Calu3 (cell line): Measurements from ENCODE around the gene DAPK2. TPM values are rescaled to one million over a fixed set of nuclear protein-coding genes. Genes with fewer than 3 reads are reported as not detected.

ENCODE experiments used
- BruUV-seq: library from RNA; stranded (reverse); fragments of 400-500 nt; replicated peaks from 2 replicates; lab custom pipeline; 2021; lab: Mats Ljungman, UMichigan
- CTCF ChIA-PET: fragments of 300-600 bp; sonication (Branson Sonifier 250); formaldehyde crosslinking; loops from one replicate; lab custom pipeline; 2022; ENCODE audit warnings: antibody characterized with exemption; lab: Charles Lee
- DNase-seq: peaks from one replicate; pipeline ENCODE4 v3.0.0; 2022
- H3K27ac Mint-ChIP-seq: one replicate; pipeline ENCODE4 v1.8.0; 2022; ENCODE audit warnings: mixed read lengths; ENCODE audit not compliant: unreplicated experiment
- H3K27me3 Mint-ChIP-seq: one replicate; pipeline ENCODE4 v1.8.0; 2022; ENCODE audit warnings: mixed read lengths; ENCODE audit not compliant: unreplicated experiment
- H3K36me3 Mint-ChIP-seq: one replicate; pipeline ENCODE4 v1.8.0; 2022; ENCODE audit warnings: mild to moderate bottlenecking, moderate library complexity, mixed read lengths; ENCODE audit not compliant: insufficient read depth, unreplicated experiment
- H3K4me1 Mint-ChIP-seq: one replicate; pipeline ENCODE4 v1.8.0; 2022; ENCODE audit warnings: mild to moderate bottlenecking, low read depth, mixed read lengths; ENCODE audit not compliant: unreplicated experiment
- H3K4me3 Mint-ChIP-seq: one replicate; pipeline ENCODE4 v1.8.0; 2022; ENCODE audit warnings: mild to moderate bottlenecking, low read depth, moderate library complexity, mixed read lengths; ENCODE audit not compliant: unreplicated experiment
- H3K9me3 Mint-ChIP-seq: one replicate; pipeline ENCODE4 v1.8.0; 2022; ENCODE audit warnings: low read depth, mixed read lengths; ENCODE audit not compliant: unreplicated experiment
- CTCF ChIP-seq: fragments of 200-600 bp; IDR thresholded peaks from one replicate; pipeline ENCODE4 v1.8.0; 2022; ENCODE audit warnings: antibody characterized with exemption; ENCODE audit not compliant: unreplicated experiment
- intact Hi-C: fragments of 100-400 bp; cut with micrococcal nuclease; formaldehyde crosslinking; loops from one replicate; pipeline ENCODE4 v1.10.0; 2022; ENCODE audit not compliant: unreplicated experiment
- total RNA-seq: library from RNA; stranded (reverse); gene quantifications from 2 replicates; pipeline ENCODE4 v1.2.3, GENCODE V29; 2022

The DAPK2 gene
- total RNA-seq, 1 experiment from 2014 or later: 1.1 TPM

- no peak overlapping the region for H3K27ac Mint-ChIP-seq
- no peaks in the 10 kb centered on the region for H3K36me3 Mint-ChIP-seq
- H3K9me3 Mint-ChIP-seq: no peaks in the 10 kb centered on the region
- DNase-seq: no peak
- no TSS peak for BruUV-seq
- no peak for TF ChIP-seq CTCF
- intact Hi-C loops: no loop called here
- CTCF ChIA-PET: interaction anchor here (1.0 kb wide), 1 partner anchor 12 kb away, joined by 4 read pairs; no protein-coding TSS in a partner anchor
- H3K4me3 Mint-ChIP-seq: no peak overlapping the region
- no peaks in the 10 kb centered on the region for H3K4me1 Mint-ChIP-seq
- peaks cover 27% of the 10 kb centered on the region for H3K27me3 Mint-ChIP-seq
Observed at GRCh38 chr15:63931556-63931955, 114.7 kb downstream of the DAPK2 start.

- Mint-ChIP-seq H3K36me3 (no peaks in the 10 kb centered on the region), H3K4me1 (no peaks in the 10 kb centered on the region), H3K4me3 (no peak overlapping the region), H3K9me3 (no peaks in the 10 kb centered on the region), H3K27ac (no peak overlapping the region), H3K27me3 (peaks cover 42% of the 10 kb centered on the region)
- CTCF ChIA-PET: no interaction called here
- DNase-seq: no peak
- no TSS peak for BruUV-seq
- no peak for TF ChIP-seq CTCF
- intact Hi-C loops: no loop called here
Observed at GRCh38 chr15:63930034-63930433, 116.3 kb downstream of the DAPK2 start.

GRCh38 chr15:63928185-63928842, 118.0 kb downstream of the DAPK2 start:
- no peak for DNase-seq
- H3K36me3 Mint-ChIP-seq: no peaks in the 10 kb centered on the region
- BruUV-seq: no TSS peak
- no peaks in the 10 kb centered on the region for H3K9me3 Mint-ChIP-seq
- no peak overlapping the region for H3K4me3 Mint-ChIP-seq
- CTCF ChIA-PET: no interaction called here
- intact Hi-C loops: no loop called here
- no peak for TF ChIP-seq CTCF
- H3K27me3 Mint-ChIP-seq: peaks cover 46% of the 10 kb centered on the region
- H3K27ac Mint-ChIP-seq: no peak overlapping the region
- H3K4me1 Mint-ChIP-seq: no peaks in the 10 kb centered on the region

- no peaks in the 10 kb centered on the region for H3K36me3 Mint-ChIP-seq
- BruUV-seq: no TSS peak
Observed at GRCh38 chr15:63923993-63924950, 122.0 kb downstream of the DAPK2 start.

More at GRCh38 chr15:63923993-63924950, 122.0 kb downstream of the DAPK2 start:
- no peak for DNase-seq
- no peaks in the 10 kb centered on the region for H3K9me3 Mint-ChIP-seq
- H3K4me1 Mint-ChIP-seq: no peaks in the 10 kb centered on the region
- no peak overlapping the region for H3K4me3 Mint-ChIP-seq
- intact Hi-C loops: no loop called here
- no peak overlapping the region for H3K27ac Mint-ChIP-seq
- H3K27me3 Mint-ChIP-seq: peaks cover 62% of the 10 kb centered on the region
- TF ChIP-seq CTCF: no peak
- CTCF ChIA-PET: no interaction called here
